Adipocyte (in vitro differentiated cells): ENCODE measurements around the gene DNAH7.

Experiments
- DNase-seq: peaks from one replicate; pipeline ENCODE4 v3.0.0-alpha.2; 2015; ENCODE audit warnings: low read depth
- H3K27me3 ChIP-seq: replicated peaks from 2 replicates; pipeline ENCODE4 v1.7.0; 2013; ENCODE audit warnings: mild to moderate bottlenecking, low read length, moderate library complexity; ENCODE audit not compliant: control insufficient read depth, insufficient read depth
- H3K36me3 ChIP-seq: 2 replicates; pipeline ENCODE4 v1.7.0; 2013; ENCODE audit warnings: low read length, mild to moderate bottlenecking, moderate library complexity; ENCODE audit not compliant: control insufficient read depth, insufficient read depth, severe bottlenecking
- H3K4me1 ChIP-seq: 2 replicates; pipeline ENCODE4 v1.7.0; 2013; ENCODE audit warnings: mild to moderate bottlenecking, low read length, moderate library complexity; ENCODE audit not compliant: control insufficient read depth, insufficient read depth
- H3K4me3 ChIP-seq: 2 replicates; pipeline ENCODE4 v1.7.0; 2013; ENCODE audit warnings: mild to moderate bottlenecking, low read length, moderate library complexity
- H3K9ac ChIP-seq: 2 replicates; pipeline ENCODE4 v1.7.0; 2013; ENCODE audit warnings: mild to moderate bottlenecking, low read length, moderate library complexity
- H3K9me3 ChIP-seq: 2 replicates; pipeline ENCODE4 v1.7.0; 2013; ENCODE audit warnings: mild to moderate bottlenecking, low read length, moderate library complexity; ENCODE audit not compliant: control insufficient read depth

DNAH7 gene

GRCh38 chr2:195821566-195821932 is 247.1 kb downstream of the DNAH7 start:
- DNase-seq, result no peak
- Histone ChIP-seq H3K9me3 (no peaks in the 10 kb centered on the region), H3K9ac (no peak overlapping the region), H3K27me3 (no peaks in the 10 kb centered on the region), H3K4me1 (peaks cover 24% of the 10 kb centered on the region), H3K36me3 (no peaks in the 10 kb centered on the region), H3K4me3 (no peak overlapping the region)

- H3K4me3 ChIP-seq, result no peak overlapping the region
- H3K27me3 ChIP-seq, result no peaks in the 10 kb centered on the region
- H3K4me1 ChIP-seq, result peaks cover 24% of the 10 kb centered on the region
- no peak for DNase-seq
- no peaks in the 10 kb centered on the region for H3K36me3 ChIP-seq
- H3K9ac ChIP-seq, result no peak overlapping the region
- no peaks in the 10 kb centered on the region for H3K9me3 ChIP-seq
Observed at GRCh38 chr2:195820867-195821565, 247.6 kb downstream of the DNAH7 start.

GRCh38 chr2:195820373-195820772 is 248.3 kb downstream of the DNAH7 start:
- Histone ChIP-seq H3K4me1 (peaks cover 24% of the 10 kb centered on the region), H3K36me3 (no peaks in the 10 kb centered on the region), H3K9me3 (no peaks in the 10 kb centered on the region), H3K9ac (no peak overlapping the region), H3K27me3 (no peaks in the 10 kb centered on the region), H3K4me3 (no peak overlapping the region)
- peak; percentile 65 for DNase-seq

DNA sequence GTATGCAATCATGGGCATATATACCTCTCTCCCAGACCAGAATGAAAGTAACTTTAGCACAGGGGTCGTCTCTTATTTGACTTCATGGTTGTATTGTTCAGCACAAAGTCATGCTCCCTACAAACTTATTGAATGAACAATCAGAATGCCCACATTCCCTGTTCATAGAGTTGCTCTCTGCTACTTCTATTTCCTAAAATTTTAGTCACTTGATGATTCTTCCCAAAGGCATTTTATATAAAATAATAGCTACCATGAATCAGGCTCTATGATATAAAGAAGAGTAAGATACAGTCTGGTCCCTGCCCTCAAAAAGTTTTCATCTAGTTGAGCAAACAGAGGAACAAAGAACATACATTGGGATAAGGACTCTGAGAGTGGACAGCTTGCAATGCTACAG is 249.4 kb downstream of the DNAH7 start:
- DNase-seq, result no peak
- Histone ChIP-seq H3K4me3 (no peak overlapping the region), H3K9ac (no peak overlapping the region), H3K27me3 (no peaks in the 10 kb centered on the region), H3K36me3 (no peaks in the 10 kb centered on the region), H3K4me1 (peaks cover 24% of the 10 kb centered on the region), H3K9me3 (no peaks in the 10 kb centered on the region)

- DNase-seq, result no peak
- H3K27me3 ChIP-seq, result no peaks in the 10 kb centered on the region
- H3K4me3 ChIP-seq, result no peak overlapping the region
- H3K9ac ChIP-seq, result no peak overlapping the region
- H3K36me3 ChIP-seq, result no peaks in the 10 kb centered on the region
- H3K9me3 ChIP-seq, result no peaks in the 10 kb centered on the region
- H3K4me1 ChIP-seq, result peaks cover 24% of the 10 kb centered on the region
Observed at GRCh38 chr2:195818526-195818925, 250.1 kb downstream of the DNAH7 start.

DNA sequence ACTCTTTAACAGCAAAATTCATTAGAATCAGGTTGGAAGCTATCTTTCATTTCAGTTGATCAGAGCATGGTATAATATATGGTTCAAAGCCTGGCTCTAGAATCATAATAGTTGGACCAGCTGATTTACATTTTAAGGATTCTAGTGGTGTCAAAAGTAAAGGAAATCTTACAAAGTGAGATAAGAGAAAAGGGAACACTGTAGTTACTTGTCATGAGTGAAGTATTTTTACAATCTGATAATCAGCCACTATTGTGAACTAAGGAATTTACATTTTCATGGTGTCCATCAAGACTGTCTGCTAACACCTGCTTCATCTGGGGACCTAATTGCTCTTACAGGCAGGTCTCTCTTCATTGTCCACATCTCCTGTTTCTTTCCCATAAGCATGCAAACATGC is 250.5 kb downstream of the DNAH7 start:
- peaks cover 27% of the 10 kb centered on the region for H3K4me1 ChIP-seq
- H3K4me3 ChIP-seq, result no peak overlapping the region
- no peaks in the 10 kb centered on the region for H3K36me3 ChIP-seq
- DNase-seq, result no peak
- no peak overlapping the region for H3K9ac ChIP-seq
- no peaks in the 10 kb centered on the region for H3K9me3 ChIP-seq
- H3K27me3 ChIP-seq, result no peaks in the 10 kb centered on the region

DNA sequence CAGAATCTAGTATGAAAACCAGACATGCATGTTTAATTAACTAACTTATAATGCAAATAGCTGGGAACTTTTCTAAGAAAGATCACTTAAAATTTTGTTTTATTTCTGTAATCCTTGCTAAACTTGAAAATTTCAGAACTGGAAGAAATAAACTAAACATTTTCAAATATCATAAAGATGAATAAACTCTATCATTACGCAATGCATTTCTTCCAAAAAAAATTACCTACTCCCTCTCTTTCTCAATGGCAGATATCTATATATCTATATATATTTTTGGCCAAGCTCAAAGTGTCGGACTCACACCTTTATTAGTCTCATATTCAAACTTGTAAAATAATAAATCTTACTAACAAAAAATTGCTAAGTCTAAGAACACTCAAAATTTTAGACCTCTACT is 253.6 kb downstream of the DNAH7 start:
- H3K4me3 ChIP-seq, result no peak overlapping the region
- no peak overlapping the region for H3K9ac ChIP-seq
- H3K36me3 ChIP-seq, result no peaks in the 10 kb centered on the region
- H3K9me3 ChIP-seq, result no peaks in the 10 kb centered on the region
- DNase-seq, result no peak
- no peaks in the 10 kb centered on the region for H3K27me3 ChIP-seq
- H3K4me1 ChIP-seq, result peaks cover 16% of the 10 kb centered on the region

GRCh38 chr2:195813421-195813820 is 255.2 kb downstream of the DNAH7 start:
- Histone ChIP-seq H3K9me3 (no peaks in the 10 kb centered on the region), H3K27me3 (no peaks in the 10 kb centered on the region), H3K9ac (no peak overlapping the region), H3K36me3 (no peaks in the 10 kb centered on the region), H3K4me1 (peaks cover 4% of the 10 kb centered on the region), H3K4me3 (no peak overlapping the region)
- no peak for DNase-seq

DNA sequence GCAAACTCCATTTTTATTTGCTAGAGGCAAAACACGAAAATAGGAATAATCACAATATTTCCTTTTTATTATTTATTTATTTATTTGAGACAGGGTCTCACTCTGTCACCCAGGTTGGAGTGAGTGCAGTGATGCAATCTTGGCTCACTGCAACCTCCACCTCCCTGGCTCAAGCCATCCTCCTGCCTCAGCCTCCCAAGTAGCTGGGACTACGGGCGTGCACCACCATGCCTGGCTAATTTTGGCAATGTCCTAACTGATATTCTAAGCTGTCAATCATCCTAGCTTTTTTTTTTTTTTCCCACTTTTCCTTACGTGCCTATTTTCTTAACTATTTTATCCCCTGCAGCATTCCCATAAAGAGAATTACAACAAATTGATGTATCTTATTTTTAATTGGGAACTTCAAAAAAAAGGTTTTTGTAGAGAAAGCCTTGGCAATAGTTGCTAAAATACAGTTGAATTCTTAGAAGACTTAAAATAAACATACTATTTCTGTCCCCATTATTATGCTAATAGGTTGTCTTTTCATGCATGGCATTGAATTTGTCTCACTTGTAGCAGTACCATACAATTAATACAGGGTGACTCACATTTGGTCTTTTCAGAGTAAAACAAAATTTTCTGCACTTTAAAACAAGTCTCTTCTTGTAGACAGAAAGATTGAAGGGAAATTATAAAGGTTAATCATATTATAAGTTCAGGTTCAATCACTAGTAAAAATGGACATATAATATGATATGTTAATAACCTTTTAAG is 258.1 kb downstream of the DNAH7 start:
- Histone ChIP-seq H3K9me3 (no peaks in the 10 kb centered on the region), H3K4me1 (peaks cover 4% of the 10 kb centered on the region), H3K36me3 (no peaks in the 10 kb centered on the region), H3K9ac (no peak overlapping the region), H3K27me3 (no peaks in the 10 kb centered on the region), H3K4me3 (no peak overlapping the region)
- no peak for DNase-seq

DNA sequence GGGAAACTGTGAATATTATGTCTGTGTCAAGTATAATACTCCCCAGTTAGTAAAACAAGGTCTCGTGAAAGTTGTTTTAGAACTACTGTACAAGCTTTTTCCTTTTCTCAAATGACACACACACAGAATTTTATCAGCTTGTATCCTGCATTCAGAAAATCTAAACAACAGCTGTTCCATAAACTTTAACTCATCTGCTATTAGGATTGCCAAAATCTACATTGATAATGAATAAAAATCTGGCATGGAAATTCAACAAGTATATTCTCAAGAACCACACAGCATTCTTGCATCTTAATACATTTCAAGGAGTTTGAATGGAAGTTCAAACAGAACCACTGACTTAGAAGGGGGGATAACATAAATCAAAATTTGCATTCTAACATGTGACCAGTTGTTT is 260.4 kb downstream of the DNAH7 start:
- Histone ChIP-seq H3K9me3 (no peaks in the 10 kb centered on the region), H3K36me3 (no peaks in the 10 kb centered on the region), H3K4me3 (no peak overlapping the region), H3K4me1 (peaks cover 3% of the 10 kb centered on the region), H3K9ac (no peak overlapping the region), H3K27me3 (no peaks in the 10 kb centered on the region)
- no peak for DNase-seq

GRCh38 chr2:195805283-195805976 is 263.2 kb downstream of the DNAH7 start:
- Histone ChIP-seq H3K4me3 (no peak overlapping the region), H3K4me1 (no peaks in the 10 kb centered on the region), H3K27me3 (no peaks in the 10 kb centered on the region), H3K9me3 (no peaks in the 10 kb centered on the region), H3K9ac (no peak overlapping the region), H3K36me3 (no peaks in the 10 kb centered on the region)
- no peak for DNase-seq
